ENCODE results near the gene MTRR.
A peak's percentile ranks its signal among the peaks of the same experiment; 100 is the strongest.

Gene MTRR

GRCh38 chr5:7868773-7869473 is at the start of gene MTRR, which contains the start of gene FASTKD3 (continued):
- no peak for TF ChIP-seq TSHZ1 (tag by site-specific recombination; IDR thresholded peaks at IDR 0.05; ENCODE audit: borderline replicate concordance)
- TF ChIP-seq GLI4 (tag by site-specific recombination; IDR thresholded peaks at IDR 0.05): no peak
- TF ChIP-seq ZNF23 (tag by site-specific recombination; IDR thresholded peaks at IDR 0.05; ENCODE audit: borderline replicate concordance): no peak
- TF ChIP-seq ZFP37 (tag by site-specific recombination; IDR thresholded peaks at IDR 0.05): 0 out of 2 replicates have a peak, but pooled peaks have one; percentile 46
- TF ChIP-seq ZFHX2 (tag by site-specific recombination; conservative IDR thresholded peaks at IDR 0.05): no peak
- peak; percentile 10; the same call in 1 of the 2 replicates for TF ChIP-seq ZNF596 (tag by site-specific recombination; IDR thresholded peaks at IDR 0.05)
- TF ChIP-seq, protein P1, sequence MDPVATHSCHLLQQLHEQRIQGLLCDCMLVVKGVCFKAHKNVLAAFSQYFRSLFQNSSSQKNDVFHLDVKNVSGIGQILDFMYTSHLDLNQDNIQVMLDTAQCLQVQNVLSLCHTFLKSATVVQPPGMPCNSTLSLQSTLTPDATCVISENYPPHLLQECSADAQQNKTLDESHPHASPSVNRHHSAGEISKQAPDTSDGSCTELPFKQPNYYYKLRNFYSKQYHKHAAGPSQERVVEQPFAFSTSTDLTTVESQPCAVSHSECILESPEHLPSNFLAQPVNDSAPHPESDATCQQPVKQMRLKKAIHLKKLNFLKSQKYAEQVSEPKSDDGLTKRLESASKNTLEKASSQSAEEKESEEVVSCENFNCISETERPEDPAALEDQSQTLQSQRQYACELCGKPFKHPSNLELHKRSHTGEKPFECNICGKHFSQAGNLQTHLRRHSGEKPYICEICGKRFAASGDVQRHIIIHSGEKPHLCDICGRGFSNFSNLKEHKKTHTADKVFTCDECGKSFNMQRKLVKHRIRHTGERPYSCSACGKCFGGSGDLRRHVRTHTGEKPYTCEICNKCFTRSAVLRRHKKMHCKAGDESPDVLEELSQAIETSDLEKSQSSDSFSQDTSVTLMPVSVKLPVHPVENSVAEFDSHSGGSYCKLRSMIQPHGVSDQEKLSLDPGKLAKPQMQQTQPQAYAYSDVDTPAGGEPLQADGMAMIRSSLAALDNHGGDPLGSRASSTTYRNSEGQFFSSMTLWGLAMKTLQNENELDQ (tag by site-specific recombination; IDR thresholded peaks at IDR 0.05; ENCODE audit: low read depth): no peak
- TF ChIP-seq ZSCAN18 (tag by site-specific recombination; IDR thresholded peaks at IDR 0.05): no peak
- TF ChIP-seq, protein P2, sequence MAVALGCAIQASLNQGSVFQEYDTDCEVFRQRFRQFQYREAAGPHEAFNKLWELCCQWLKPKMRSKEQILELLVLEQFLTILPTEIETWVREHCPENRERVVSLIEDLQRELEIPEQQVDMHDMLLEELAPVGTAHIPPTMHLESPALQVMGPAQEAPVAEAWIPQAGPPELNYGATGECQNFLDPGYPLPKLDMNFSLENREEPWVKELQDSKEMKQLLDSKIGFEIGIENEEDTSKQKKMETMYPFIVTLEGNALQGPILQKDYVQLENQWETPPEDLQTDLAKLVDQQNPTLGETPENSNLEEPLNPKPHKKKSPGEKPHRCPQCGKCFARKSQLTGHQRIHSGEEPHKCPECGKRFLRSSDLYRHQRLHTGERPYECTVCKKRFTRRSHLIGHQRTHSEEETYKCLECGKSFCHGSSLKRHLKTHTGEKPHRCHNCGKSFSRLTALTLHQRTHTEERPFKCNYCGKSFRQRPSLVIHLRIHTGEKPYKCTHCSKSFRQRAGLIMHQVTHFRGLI (tag by site-specific recombination; IDR thresholded peaks at IDR 0.05): peak; percentile 29; the same call in 1 of the 2 replicates
- no peak for TF ChIP-seq ZNF133 (tag by site-specific recombination; IDR thresholded peaks at IDR 0.05)
- no peak for TF ChIP-seq YY1 (tag by site-specific recombination; IDR thresholded peaks at IDR 0.05)
- no peak for TF ChIP-seq ZNF768 (tag by site-specific recombination; IDR thresholded peaks at IDR 0.05)
- no peak for TF ChIP-seq ZNF157 (tag by site-specific recombination; IDR thresholded peaks at IDR 0.05)
- no peak for TF ChIP-seq ZNF664 (tag by site-specific recombination; IDR thresholded peaks at IDR 0.05)
- no peak for TF ChIP-seq ZNF184 (tag by site-specific recombination; IDR thresholded peaks at IDR 0.05)
- TF ChIP-seq ZNF549 (tag by site-specific recombination; IDR thresholded peaks at IDR 0.05): no peak
- TF ChIP-seq IKZF3 (tag by site-specific recombination; IDR thresholded peaks at IDR 0.05): no peak
- TF ChIP-seq KLF10 (tag by site-specific recombination; IDR thresholded peaks at IDR 0.05): no peak
- no peak for TF ChIP-seq ZNF221 (tag by site-specific recombination; IDR thresholded peaks at IDR 0.05; ENCODE audit: borderline replicate concordance)
- no peak for TF ChIP-seq ZNF354C (tag by site-specific recombination; IDR thresholded peaks at IDR 0.05; ENCODE audit: borderline replicate concordance, low read depth)
- peak; percentile 67; the same call in 1 of the 2 replicates for TF ChIP-seq ZNF639 (tag by site-specific recombination; IDR thresholded peaks at IDR 0.05)
- TF ChIP-seq, protein P3, sequence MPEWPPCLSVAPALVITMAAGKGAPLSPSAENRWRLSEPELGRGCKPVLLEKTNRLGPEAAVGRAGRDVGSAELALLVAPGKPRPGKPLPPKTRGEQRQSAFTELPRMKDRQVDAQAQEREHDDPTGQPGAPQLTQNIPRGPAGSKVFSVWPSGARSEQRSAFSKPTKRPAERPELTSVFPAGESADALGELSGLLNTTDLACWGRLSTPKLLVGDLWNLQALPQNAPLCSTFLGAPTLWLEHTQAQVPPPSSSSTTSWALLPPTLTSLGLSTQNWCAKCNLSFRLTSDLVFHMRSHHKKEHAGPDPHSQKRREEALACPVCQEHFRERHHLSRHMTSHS (tag by site-specific recombination; IDR thresholded peaks at IDR 0.05): no peak
- TF ChIP-seq, protein P4, sequence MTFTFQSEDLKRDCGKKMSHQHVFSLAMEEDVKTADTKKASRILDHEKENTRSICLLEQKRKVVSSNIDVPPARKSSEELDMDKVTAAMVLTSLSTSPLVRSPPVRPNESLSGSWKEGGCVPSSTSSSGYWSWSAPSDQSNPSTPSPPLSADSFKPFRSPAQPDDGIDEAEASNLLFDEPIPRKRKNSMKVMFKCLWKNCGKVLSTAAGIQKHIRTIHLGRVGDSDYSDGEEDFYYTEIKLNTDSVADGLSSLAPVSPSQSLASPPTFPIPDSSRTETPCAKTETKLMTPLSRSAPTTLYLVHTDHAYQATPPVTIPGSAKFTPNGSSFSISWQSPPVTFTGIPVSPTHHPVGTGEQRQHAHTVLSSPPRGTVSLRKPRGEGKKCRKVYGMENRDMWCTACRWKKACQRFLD (tag by site-specific recombination; IDR thresholded peaks at IDR 0.05): no peak
- no peak for TF ChIP-seq MEIS1 (CRISPR knock-in tag; IDR thresholded peaks at IDR 0.05; ENCODE audit: borderline replicate concordance)
- no peak for TF ChIP-seq ZNF530 (tag by site-specific recombination; IDR thresholded peaks at IDR 0.05; ENCODE audit: low read depth)
- TF ChIP-seq SETDB1 (IDR thresholded peaks at IDR 0.05; ENCODE audit: insufficient read length, low read length): no peak
- TF ChIP-seq ZNF155 (tag by site-specific recombination; IDR thresholded peaks at IDR 0.05): no peak
- TF ChIP-seq ZNF843 (tag by site-specific recombination; IDR thresholded peaks at IDR 0.05): no peak

Data from HEK293 (cell line).